ENCODE results near the gene HIF1AN. TPM values are rescaled to one million over a fixed set of nuclear protein-coding genes. Genes with fewer than 3 reads are reported as not detected.

HIF1AN gene
- total and polyA plus RNA-seq, 2 of the 8 experiments (the other 6 are each of a cell fraction or from before 2014, with no cell fraction given), result 10.9 to 62.8 TPM

GRCh38 chr10:100505164-100505563, 30.6 kb upstream of the HIF1AN start:
- no peak overlapping the region for H2AFZ ChIP-seq (ENCODE audit: low read length)
- no peak overlapping the region for H3K4me2 ChIP-seq (ENCODE audit: insufficient read depth in 1 of 2, low read depth in 2 of 2, low read length in 2 of 2)
- no peak overlapping the region for H2BK5ac ChIP-seq (ENCODE audit: low read depth, low read length)
- peaks cover 0 to 11% (median 4%) of the 10 kb centered on the region in 4 experiments; a peak in 3 of 7 replicates for H3K27me3 ChIP-seq (replicated peaks in 1 of 4; ENCODE audit: control insufficient read depth in 3 of 4, extremely low read depth in 1 of 4, insufficient read depth in 3 of 4, low read length in 3 of 4)
- H3K9ac ChIP-seq (replicated peaks in 1 of 4; ENCODE audit: extremely low read depth in 1 of 4, low read depth in 3 of 4, low read length in 3 of 4), result no peak overlapping the region
- no peak overlapping the region for H2BK12ac ChIP-seq (ENCODE audit: low read depth, low read length)
- POLR2A ChIA-PET (ENCODE audit: partially characterized antibody), result no interaction called here
- no peak overlapping the region for H3K4ac ChIP-seq (replicated peaks; ENCODE audit: insufficient read length, low read depth, low read length)
- no peak overlapping the region for H2BK20ac ChIP-seq (ENCODE audit: low read length)
- H4K20me1 ChIP-seq (replicated peaks in 1 of 2; ENCODE audit: control insufficient read depth in 1 of 2, insufficient read depth in 2 of 2, low read length in 2 of 2), result no peaks in the 10 kb centered on the region
- CTCF ChIA-PET (ENCODE audit: partially characterized antibody), result interaction anchor here (0.7 to 11.2 kb wide), 7 partner anchors 9 to 130 kb away, joined by 4 to 163 read pairs (median 7); partner anchors contain the start of gene SEC31B
- no peaks in the 10 kb centered on the region for H3K79me1 ChIP-seq (ENCODE audit: low read depth, low read length)
- H3K23ac ChIP-seq (ENCODE audit: insufficient read length), result no peak overlapping the region
- no peak overlapping the region for H3K27ac ChIP-seq (ENCODE audit: low read depth, low read length)
- no peak overlapping the region for H3K18ac ChIP-seq (ENCODE audit: extremely low read depth, low read length)
- H3K4me1 ChIP-seq (replicated peaks in 1 of 4; ENCODE audit: control insufficient read depth in 3 of 4, insufficient read depth in 4 of 4, low read length in 3 of 4), result no peaks in the 10 kb centered on the region; a peak in 1 of 7 replicates
- no peak overlapping the region for H2BK15ac ChIP-seq (ENCODE audit: low read length)
- no peak overlapping the region for H3K14ac ChIP-seq (ENCODE audit: insufficient read length)
- WGBS, 2 experiments (ENCODE audit: extremely low coverage in 1 of 2, insufficient coverage in 1 of 2, insufficient read length in 1 of 2, insufficient replicate concordance in 2 of 2, low coverage in 1 of 2, low lambda C conversion rate in 2 of 2, missing lambda C conversion rate in 1 of 2), result 84% methylated on average over 2 of the region's 2 CpGs; no CpG with 5 or more reads in 1 of the 2 experiments
- no peaks in the 10 kb centered on the region for H3K9me3 ChIP-seq (ENCODE audit: insufficient read depth in 2 of 2, low read depth in 1 of 2, low read length in 1 of 2)
- H3K4me3 ChIP-seq (ENCODE audit: extremely low read depth in 1 of 4, insufficient read depth in 2 of 4, low read depth in 3 of 4, low read length in 4 of 4), result no peak overlapping the region
- H2BK120ac ChIP-seq (replicated peaks; ENCODE audit: low read depth, low read length), result no peak overlapping the region
- H4K91ac ChIP-seq (replicated peaks; ENCODE audit: insufficient read length, low read length), result no peak overlapping the region
- no peak overlapping the region for H3K56ac ChIP-seq (replicated peaks; ENCODE audit: insufficient read length, low read depth, low read length)
- no peaks in the 10 kb centered on the region for H3K79me2 ChIP-seq (ENCODE audit: control insufficient read depth in 1 of 2, insufficient read depth in 2 of 2, low read length in 2 of 2)
- H4K5ac ChIP-seq (ENCODE audit: insufficient read length, low read depth, low read length), result no peak overlapping the region
- H2AK5ac ChIP-seq (ENCODE audit: low read depth, low read length), result no peak overlapping the region
- FAIRE-seq (no peak), DNase-seq (ENCODE audit: low read depth in 1 of 2, low spot score in 2 of 2) (no peak)
- H3K36me3 ChIP-seq (ENCODE audit: control insufficient read depth in 2 of 4, insufficient read depth in 4 of 4, low read length in 3 of 4), result no peaks in the 10 kb centered on the region
- no peak overlapping the region for H4K8ac ChIP-seq (ENCODE audit: extremely low read depth, insufficient read depth, low read length)
- no peaks in the 10 kb centered on the region; the same call in 1 of the 2 replicates for H3K23me2 ChIP-seq (ENCODE audit: low read depth, low read length)
- no peak for TF ChIP-seq CBX5 (IDR thresholded peaks at IDR 0.05; ENCODE audit: low read depth, low read length)
- no peak for TF ChIP-seq RBBP5 (IDR thresholded peaks at IDR 0.05; ENCODE audit: borderline replicate concordance, low read depth, low read length)
- TF ChIP-seq SP2 (IDR thresholded peaks at IDR 0.05; ENCODE audit: low read length), result no peak
- no peak for TF ChIP-seq JUN (IDR thresholded peaks at IDR 0.05; ENCODE audit: low read depth, low read length)
- no peak for TF ChIP-seq GTF2F1 (IDR thresholded peaks at IDR 0.05; ENCODE audit: borderline replicate concordance, low read depth, low read length)
- TF ChIP-seq POU5F1 (IDR thresholded peaks at IDR 0.05; ENCODE audit: low read depth, low read length), result no peak
- TF ChIP-seq HDAC6 (IDR thresholded peaks at IDR 0.05; ENCODE audit: low read depth, low read length), result no peak
- TF ChIP-seq CBX8 (IDR thresholded peaks at IDR 0.05; ENCODE audit: borderline replicate concordance, low read depth, low read length), result no peak
- TF ChIP-seq KDM1A (IDR thresholded peaks at IDR 0.05; ENCODE audit: borderline replicate concordance, low read length), result no peak
- no peak for TF ChIP-seq SRF (IDR thresholded peaks at IDR 0.05; ENCODE audit: low read depth, low read length)

Data from H1 (cell line).